NCI-H2227 (cell line): ENCODE results near the gene SMAD6.
A peak's percentile ranks its signal among the peaks of the same experiment; 100 is the strongest.

Source experiments
- DNase-seq: peaks from one replicate; lab custom pipeline; 2025; ENCODE audit not compliant: unreplicated experiment; lab: John Stamatoyannopoulos, UW

The SMAD6 gene

GRCh38 chr15:66719471-66719870, 17.4 kb downstream of the SMAD6 start:
- DNase-seq = no peak

- DNase-seq = no peak
These were observed 18.4 kb downstream of the SMAD6 start for GRCh38 chr15:66720206-66721010.

- DNase-seq = no peak
These were observed 19.0 kb downstream of the SMAD6 start for GRCh38 chr15:66721020-66721419.

- DNase-seq = no peak
These were observed 19.5 kb downstream of the SMAD6 start for GRCh38 chr15:66721501-66721937.

- no peak for DNase-seq
These were observed 19.9 kb downstream of the SMAD6 start for GRCh38 chr15:66721954-66722353.

- DNase-seq = no peak
These were observed 20.9 kb downstream of the SMAD6 start for GRCh38 chr15:66722757-66723540.

- DNase-seq = no peak
These were observed 22.0 kb downstream of the SMAD6 start for GRCh38 chr15:66723826-66724731.

- DNase-seq = no peak
These were observed 22.9 kb downstream of the SMAD6 start for GRCh38 chr15:66724732-66725463.

GRCh38 chr15:66725464-66725785, 23.4 kb downstream of the SMAD6 start:
- no peak for DNase-seq

GRCh38 chr15:66726386-66726785, 24.4 kb downstream of the SMAD6 start:
- DNase-seq = no peak

- peak; percentile 16 for DNase-seq
These were observed 27.4 kb downstream of the SMAD6 start for GRCh38 chr15:66729331-66729951.

- DNase-seq = no peak
These were observed 28.4 kb downstream of the SMAD6 start for GRCh38 chr15:66730168-66731021.

GRCh38 chr15:66733976-66734375, 31.9 kb downstream of the SMAD6 start:
- DNase-seq = no peak

GRCh38 chr15:66734961-66735908, 33.2 kb downstream of the SMAD6 start:
- no peak for DNase-seq

- no peak for DNase-seq
These were observed 33.9 kb downstream of the SMAD6 start for GRCh38 chr15:66735909-66736305.

- DNase-seq = no peak
These were observed 35.4 kb downstream of the SMAD6 start for GRCh38 chr15:66737243-66738010.

GRCh38 chr15:66738116-66738515, 36.1 kb downstream of the SMAD6 start:
- no peak for DNase-seq
